Left lung (tissue), 10 donors: ENCODE results near the gene RAB5B. TPM values are rescaled to one million over a fixed set of nuclear protein-coding genes. Genes with fewer than 3 reads are reported as not detected.
A peak's percentile ranks its signal among the peaks of the same experiment; 100 is the strongest.
"Not testable (repeated sequence)": the region's sequence is repeated elsewhere in the genome, so short reads cannot be mapped to it uniquely, and the experiment has no call there.

Experiments
- ATAC-seq: fragments of 200-7000 bp; cut with Tn5 transposase; one replicate; pipeline ENCODE4 v1.9.1; 2020; ENCODE audit warnings: moderate library complexity
- DNase-seq, 4 donors: peaks; one replicate each; pipeline ENCODE4 v3.0.0-alpha.2; 2013 to 2020
- H3K27ac ChIP-seq, 2 donors: fragments of 200-600 bp; sonication (generic) in 1 of 2; one replicate each; pipeline versions ENCODE4 v1.5.0 to v1.8.0; 2020 to 2021
- H3K27me3 ChIP-seq, 2 donors: fragments of 200-600 bp; sonication (generic) in 1 of 2; one replicate each; pipeline versions ENCODE4 v1.5.0 to v1.8.0; 2020 to 2021
- H3K36me3 ChIP-seq, 2 donors: fragments of 200-600 bp; sonication (generic) in 1 of 2; one replicate each; pipeline versions ENCODE4 v1.5.0 to v1.8.0; 2020 to 2021
- H3K4me1 ChIP-seq, 2 donors: fragments of 200-600 bp; one replicate each; pipeline ENCODE4 v1.8.0; 2021
- H3K4me3 ChIP-seq, 2 donors: fragments of 200-600 bp; sonication (generic) in 1 of 2; one replicate each; pipeline versions ENCODE4 v1.5.0 to v1.8.0; 2020 to 2021; ENCODE audit warnings: mild to moderate bottlenecking in 1 of 2
- H3K9me3 ChIP-seq, 2 donors: fragments of 200-600 bp; sonication (generic) in 1 of 2; one replicate each; pipeline versions ENCODE4 v1.5.0 to v1.8.0; 2020 to 2021
- intact Hi-C, 2 donors: fragments of 100-400 bp; cut with DNase I; formaldehyde crosslinking; loops; one replicate each; pipeline versions ENCODE4 v1.11.2 to v1.14.2; 2022
- polyA plus RNA-seq, 6 donors: library from polyadenylated mRNA; unstranded; fragments of 120-200 nt; gene quantifications; one replicate each; pipeline ENCODE4 v1.2.1, GENCODE V29; 2013; ENCODE audit not compliant: insufficient read length in 6 of 6
- total RNA-seq, 2 donors: library from RNA; stranded (reverse); fragmentation: NEBNext Ultra II Directional; extraction: Animal tissue kit (Norgen Biotek cat#: 25700); gene quantifications; one replicate each; pipeline ENCODE4 v1.2.1, GENCODE V29; 2021
- TF ChIP-seq, protein P1 (sequence below), 2 donors: fragments of 200-600 bp; sonication (generic) in 1 of 2; IDR thresholded peaks; one replicate each; pipeline versions ENCODE4 v1.5.0 to v1.8.0; 2021; ENCODE audit warnings: antibody characterized with exemption in 2 of 2
- donor health status: DM: no; HTN: yes; CAD: no.
- donor health status: DM: no; HTN: no; CAD: no.

Gene RAB5B
- total and polyA plus RNA-seq, 8 donors = 116 to 175 (median 142) TPM

- DNase-seq (no peak), ATAC-seq (peak; percentile 56)
- no peaks in the 10 kb centered on the region for H3K27me3 ChIP-seq
- intact Hi-C loops = no loop called here
- peak overlapping the region; percentile 6 to 48 for H3K27ac ChIP-seq
- no peak overlapping the region for H3K4me3 ChIP-seq
- TF ChIP-seq, protein P1, sequence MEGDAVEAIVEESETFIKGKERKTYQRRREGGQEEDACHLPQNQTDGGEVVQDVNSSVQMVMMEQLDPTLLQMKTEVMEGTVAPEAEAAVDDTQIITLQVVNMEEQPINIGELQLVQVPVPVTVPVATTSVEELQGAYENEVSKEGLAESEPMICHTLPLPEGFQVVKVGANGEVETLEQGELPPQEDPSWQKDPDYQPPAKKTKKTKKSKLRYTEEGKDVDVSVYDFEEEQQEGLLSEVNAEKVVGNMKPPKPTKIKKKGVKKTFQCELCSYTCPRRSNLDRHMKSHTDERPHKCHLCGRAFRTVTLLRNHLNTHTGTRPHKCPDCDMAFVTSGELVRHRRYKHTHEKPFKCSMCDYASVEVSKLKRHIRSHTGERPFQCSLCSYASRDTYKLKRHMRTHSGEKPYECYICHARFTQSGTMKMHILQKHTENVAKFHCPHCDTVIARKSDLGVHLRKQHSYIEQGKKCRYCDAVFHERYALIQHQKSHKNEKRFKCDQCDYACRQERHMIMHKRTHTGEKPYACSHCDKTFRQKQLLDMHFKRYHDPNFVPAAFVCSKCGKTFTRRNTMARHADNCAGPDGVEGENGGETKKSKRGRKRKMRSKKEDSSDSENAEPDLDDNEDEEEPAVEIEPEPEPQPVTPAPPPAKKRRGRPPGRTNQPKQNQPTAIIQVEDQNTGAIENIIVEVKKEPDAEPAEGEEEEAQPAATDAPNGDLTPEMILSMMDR (IDR thresholded peaks at IDR 0.05) = no peak
- H3K36me3 ChIP-seq = peaks cover 0 to 28% of the 10 kb centered on the region in 2 donors
- no peaks in the 10 kb centered on the region for H3K9me3 ChIP-seq
- H3K4me1 ChIP-seq = peaks cover 5 to 77% of the 10 kb centered on the region in 2 donors
Measured at GRCh38 chr12:55979069-55979468, 5.2 kb downstream of the RAB5B start.

- ATAC-seq = peak; percentile 36
- intact Hi-C loops, DNase-seq, H3K27me3 ChIP-seq, H3K4me3 ChIP-seq, H3K9me3 ChIP-seq: not testable (repeated sequence)
- Histone ChIP-seq H3K27ac (peak overlapping the region; percentile 7 to 64), H3K36me3 (peaks cover 0 to 57% of the 10 kb centered on the region in 2 donors), H3K4me1 (peaks cover 5 to 68% of the 10 kb centered on the region in 2 donors)
Measured at GRCh38 chr12:55981882-55982281, 8.0 kb downstream of the RAB5B start.

DNA sequence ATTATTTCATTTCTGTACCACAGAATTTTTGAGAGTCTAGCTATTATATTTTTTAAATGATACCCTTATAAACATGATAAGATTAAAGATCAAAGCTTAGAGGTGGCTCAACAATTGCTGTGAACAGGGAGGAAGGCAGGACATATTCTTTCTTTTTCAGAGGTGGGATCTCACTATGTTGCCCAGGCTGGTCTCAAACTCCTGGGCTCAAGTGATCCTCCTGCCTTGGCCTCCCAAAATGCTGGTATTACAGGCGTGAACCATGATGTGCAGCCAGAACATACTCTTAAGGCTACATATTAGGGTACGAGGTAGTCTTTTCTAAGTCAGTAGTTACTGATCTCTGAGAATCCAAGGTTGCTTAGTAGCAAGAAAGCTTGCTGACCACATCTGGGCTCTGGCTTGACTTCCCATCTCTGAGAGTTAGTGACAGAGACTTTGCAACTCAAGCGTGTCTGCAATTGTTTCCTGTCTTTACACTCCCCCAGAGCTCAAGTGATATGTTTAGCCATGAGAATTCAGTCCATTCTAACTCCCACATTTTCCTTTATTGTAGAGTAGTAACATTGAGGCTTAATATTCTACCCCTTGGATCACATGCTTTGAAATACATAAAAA is 8.6 kb downstream of the RAB5B start:
- peak overlapping the region; percentile 7 to 64 for H3K27ac ChIP-seq
- intact Hi-C loops = no loop called here
- TF ChIP-seq, protein P1 (IDR thresholded peaks at IDR 0.05) = no peak
- H3K4me1 ChIP-seq = peaks cover 5 to 63% of the 10 kb centered on the region in 2 donors
- H3K36me3 ChIP-seq = peaks cover 0 to 62% of the 10 kb centered on the region in 2 donors
- H3K27me3 ChIP-seq = no peaks in the 10 kb centered on the region
- no peak for DNase-seq
- no peak for ATAC-seq
- H3K4me3 ChIP-seq = no peak overlapping the region
- H3K9me3 ChIP-seq = no peaks in the 10 kb centered on the region

GRCh38 chr12:55983232-55983842 is 9.5 kb downstream of the RAB5B start:
- DNase-seq = no peak
- no peaks in the 10 kb centered on the region for H3K27me3 ChIP-seq
- TF ChIP-seq, protein P1 (IDR thresholded peaks at IDR 0.05) = no peak
- H3K4me3 ChIP-seq = no peak overlapping the region
- peaks cover 2 to 54% of the 10 kb centered on the region in 2 donors for H3K4me1 ChIP-seq
- intact Hi-C loops = no loop called here
- H3K9me3 ChIP-seq = no peaks in the 10 kb centered on the region
- no peak for ATAC-seq
- peaks cover 0 to 71% of the 10 kb centered on the region in 2 donors for H3K36me3 ChIP-seq
- H3K27ac ChIP-seq = peak overlapping the region in 1 of 2 donors; percentile 59

DNA sequence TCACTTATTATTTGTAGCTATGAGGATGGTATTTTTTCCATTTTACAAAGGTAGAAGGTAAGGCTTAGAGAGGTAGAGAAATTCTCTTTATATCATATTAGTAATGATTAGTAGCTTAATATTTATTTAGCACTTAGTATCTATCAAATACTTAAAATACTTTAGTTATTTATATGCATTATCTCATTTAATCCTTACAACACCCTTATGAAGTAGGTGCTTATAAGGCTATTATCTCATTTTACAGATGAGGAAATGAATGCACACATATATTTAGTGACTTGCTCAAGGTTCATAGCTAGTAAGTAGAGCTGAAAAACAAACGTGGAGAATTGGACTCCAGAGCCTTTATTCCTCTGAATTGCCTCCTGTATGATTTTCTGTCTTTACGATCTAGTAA is 11.0 kb downstream of the RAB5B start:
- DNase-seq = no peak
- ATAC-seq = no peak
- no peaks in the 10 kb centered on the region for H3K27me3 ChIP-seq
- intact Hi-C loops = no loop called here
- no peak overlapping the region for H3K4me3 ChIP-seq
- TF ChIP-seq, protein P1 (IDR thresholded peaks at IDR 0.05) = no peak
- no peak overlapping the region for H3K27ac ChIP-seq
- peaks cover 0 to 86% of the 10 kb centered on the region in 2 donors for H3K36me3 ChIP-seq
- no peaks in the 10 kb centered on the region for H3K9me3 ChIP-seq
- H3K4me1 ChIP-seq = peaks cover 0 to 38% of the 10 kb centered on the region in 2 donors
